Activated CD4-positive, alpha-beta T cell treated with anti-CD3 and anti-CD28 coated beads for 4 hours (primary cell): ENCODE results near the gene BCKDHA.
"Not testable (repeated sequence)": the region's sequence is repeated elsewhere in the genome, so short reads cannot be mapped to it uniquely, and the experiment has no call there.

Experiments
- DNase-seq, 2 donors: peaks; one replicate each; pipeline ENCODE4 v3.0.0-alpha.2; 2020

Gene BCKDHA

GRCh38 chr19:41452584-41453275 is 55.1 kb downstream of the BCKDHA start:
- DNase-seq: no peak

- no peak for DNase-seq
Observed at GRCh38 chr19:41455936-41456335, 58.3 kb downstream of the BCKDHA start.

GRCh38 chr19:41456342-41456918 is 58.8 kb downstream of the BCKDHA start:
- no peak for DNase-seq

GRCh38 chr19:41457241-41457640 is 59.6 kb downstream of the BCKDHA start:
- no peak for DNase-seq

GRCh38 chr19:41462497-41462896 is 64.9 kb downstream of the BCKDHA start:
- DNase-seq: no peak

GRCh38 chr19:41463257-41464256 is 65.9 kb downstream of the BCKDHA start:
- DNase-seq: not testable (repeated sequence)
